Osteoblast (primary cell): Measurements from ENCODE around the gene TRIO. TPM values are rescaled to one million over a fixed set of nuclear protein-coding genes. Genes with fewer than 3 reads are reported as not detected.
A peak's percentile ranks its signal among the peaks of the same experiment; 100 is the strongest.

Experiments used
- DNase-seq: peaks from one replicate; pipeline ENCODE4 v3.0.0; 2011; ENCODE audit warnings: low spot score, mixed read lengths; ENCODE audit not compliant: insufficient read length; ENCODE audit errors: missing footprints
- H2AFZ ChIP-seq: 2 replicates; pipeline ENCODE4 v1.6.0; 2011; ENCODE audit warnings: mild to moderate bottlenecking, low read length
- H3K27ac ChIP-seq: 2 replicates; pipeline ENCODE4 v1.5.1; 2011; ENCODE audit warnings: mild to moderate bottlenecking, low read depth, low read length, moderate library complexity
- H3K27me3 ChIP-seq: 2 replicates; pipeline ENCODE4 v1.6.0; 2012; ENCODE audit warnings: mild to moderate bottlenecking, control low read depth, inconsistent platforms, low read length, moderate library complexity; ENCODE audit not compliant: insufficient read depth
- H3K36me3 ChIP-seq: 2 replicates; pipeline ENCODE4 v1.5.1; 2011; ENCODE audit warnings: mild to moderate bottlenecking, low read length, control low read depth, moderate library complexity; ENCODE audit not compliant: insufficient read depth
- H3K4me1 ChIP-seq: 2 replicates; pipeline ENCODE4 v1.5.1; 2011; ENCODE audit warnings: mild to moderate bottlenecking, low read length, control low read depth, moderate library complexity; ENCODE audit not compliant: insufficient read depth
- H3K4me2 ChIP-seq: 2 replicates; pipeline ENCODE4 v1.6.0; 2011; ENCODE audit warnings: mild to moderate bottlenecking, low read length; ENCODE audit not compliant: insufficient read depth
- H3K4me3 ChIP-seq: fragments of 200-600 bp; sonication (generic); 3 replicates; pipeline ENCODE4 v1.5.1; 2012; ENCODE audit warnings: mild to moderate bottlenecking, low read length, inconsistent platforms; ENCODE audit not compliant: insufficient read depth
- H3K79me2 ChIP-seq: 2 replicates; pipeline ENCODE4 v1.6.0; 2012; ENCODE audit warnings: mild to moderate bottlenecking, low read length, control low read depth, inconsistent platforms; ENCODE audit not compliant: insufficient read depth
- H3K9me3 ChIP-seq: 2 replicates; pipeline ENCODE4 v1.5.1; 2011; ENCODE audit warnings: low read depth, low read length, control low read depth
- H4K20me1 ChIP-seq: 2 replicates; pipeline ENCODE4 v1.6.0; 2012; ENCODE audit warnings: mild to moderate bottlenecking, low read length, control low read depth; ENCODE audit not compliant: insufficient read depth
- total RNA-seq: library from RNA; depleted of rRNA; stranded (reverse); fragments of >200 nt; gene quantifications from 2 replicates; pipeline ENCODE4 v1.2.3, GENCODE V29; 2012
- TF ChIP-seq, protein P1 (sequence below): IDR thresholded peaks from 2 replicates; pipeline ENCODE4 v1.5.1; 2011; ENCODE audit warnings: mild to moderate bottlenecking, low read depth, low read length, moderate library complexity; ENCODE audit errors: extremely low read depth

TRIO gene
- total RNA-seq, 1 donor, result 274 TPM

DNA sequence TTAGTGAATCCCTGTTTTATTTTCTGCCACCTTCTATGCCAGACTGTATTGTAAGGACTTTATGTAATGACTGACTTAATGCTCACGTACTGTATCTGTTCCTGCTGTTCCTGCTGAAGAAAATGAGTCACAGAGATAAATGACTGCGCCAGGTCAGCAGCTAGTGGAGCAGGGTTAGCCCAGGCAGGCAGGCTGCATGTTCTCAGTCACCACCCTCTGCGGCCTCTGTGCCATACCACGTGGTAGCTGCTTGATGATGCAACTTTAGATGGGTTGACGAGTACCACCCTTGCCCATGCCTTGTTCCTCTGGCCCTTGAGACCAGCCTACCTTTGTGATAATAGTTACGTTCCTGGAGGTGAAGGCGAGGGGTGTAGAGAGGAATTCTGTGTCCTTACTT is 161.9 kb downstream of the TRIO start:
- Histone ChIP-seq H3K4me1 (peaks cover 26% of the 10 kb centered on the region), H3K4me3 (no peak overlapping the region), H3K9me3 (no peaks in the 10 kb centered on the region), H3K4me2 (no peak overlapping the region), H2AFZ (no peak overlapping the region), H3K79me2 (peaks cover 97% of the 10 kb centered on the region), H4K20me1 (peaks cover 68% of the 10 kb centered on the region), H3K27ac (peak overlapping the region; percentile 31), H3K27me3 (no peaks in the 10 kb centered on the region), H3K36me3 (peaks cover 76% of the 10 kb centered on the region)
- TF ChIP-seq, protein P1, sequence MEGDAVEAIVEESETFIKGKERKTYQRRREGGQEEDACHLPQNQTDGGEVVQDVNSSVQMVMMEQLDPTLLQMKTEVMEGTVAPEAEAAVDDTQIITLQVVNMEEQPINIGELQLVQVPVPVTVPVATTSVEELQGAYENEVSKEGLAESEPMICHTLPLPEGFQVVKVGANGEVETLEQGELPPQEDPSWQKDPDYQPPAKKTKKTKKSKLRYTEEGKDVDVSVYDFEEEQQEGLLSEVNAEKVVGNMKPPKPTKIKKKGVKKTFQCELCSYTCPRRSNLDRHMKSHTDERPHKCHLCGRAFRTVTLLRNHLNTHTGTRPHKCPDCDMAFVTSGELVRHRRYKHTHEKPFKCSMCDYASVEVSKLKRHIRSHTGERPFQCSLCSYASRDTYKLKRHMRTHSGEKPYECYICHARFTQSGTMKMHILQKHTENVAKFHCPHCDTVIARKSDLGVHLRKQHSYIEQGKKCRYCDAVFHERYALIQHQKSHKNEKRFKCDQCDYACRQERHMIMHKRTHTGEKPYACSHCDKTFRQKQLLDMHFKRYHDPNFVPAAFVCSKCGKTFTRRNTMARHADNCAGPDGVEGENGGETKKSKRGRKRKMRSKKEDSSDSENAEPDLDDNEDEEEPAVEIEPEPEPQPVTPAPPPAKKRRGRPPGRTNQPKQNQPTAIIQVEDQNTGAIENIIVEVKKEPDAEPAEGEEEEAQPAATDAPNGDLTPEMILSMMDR, result no peak
- no peak for DNase-seq

DNA sequence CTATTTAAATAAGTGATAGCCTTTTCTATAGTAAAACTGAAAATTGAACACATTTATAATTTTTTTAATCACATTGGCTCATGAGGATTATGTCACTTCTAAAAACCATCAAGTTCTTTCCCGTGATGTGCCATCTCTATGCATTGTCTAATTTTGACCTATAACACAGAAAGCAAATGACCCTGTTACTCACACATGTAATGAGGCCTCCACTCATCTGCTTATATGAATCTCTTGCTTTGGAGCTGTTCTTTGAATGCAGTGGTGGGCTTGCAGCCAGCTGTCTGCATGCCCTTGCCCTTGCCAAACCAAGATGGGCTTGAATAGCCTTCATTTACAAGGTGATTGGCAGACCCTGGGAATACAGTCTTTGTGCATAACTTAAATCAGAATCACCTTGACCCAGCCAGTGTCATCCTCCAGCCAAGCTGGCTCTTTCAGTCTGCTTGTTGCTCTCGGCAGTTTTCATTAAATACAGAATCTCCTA is 163.2 kb downstream of the TRIO start:
- peaks cover 95% of the 10 kb centered on the region for H3K79me2 ChIP-seq
- H3K9me3 ChIP-seq, result no peaks in the 10 kb centered on the region
- peaks cover 69% of the 10 kb centered on the region for H4K20me1 ChIP-seq
- H3K36me3 ChIP-seq, result peaks cover 76% of the 10 kb centered on the region
- H3K27me3 ChIP-seq, result no peaks in the 10 kb centered on the region
- H3K4me1 ChIP-seq, result peaks cover 26% of the 10 kb centered on the region
- no peak overlapping the region for H3K4me3 ChIP-seq
- TF ChIP-seq, protein P1, result no peak
- no peak for DNase-seq
- no peak overlapping the region for H3K27ac ChIP-seq
- H3K4me2 ChIP-seq, result no peak overlapping the region
- H2AFZ ChIP-seq, result no peak overlapping the region

DNA sequence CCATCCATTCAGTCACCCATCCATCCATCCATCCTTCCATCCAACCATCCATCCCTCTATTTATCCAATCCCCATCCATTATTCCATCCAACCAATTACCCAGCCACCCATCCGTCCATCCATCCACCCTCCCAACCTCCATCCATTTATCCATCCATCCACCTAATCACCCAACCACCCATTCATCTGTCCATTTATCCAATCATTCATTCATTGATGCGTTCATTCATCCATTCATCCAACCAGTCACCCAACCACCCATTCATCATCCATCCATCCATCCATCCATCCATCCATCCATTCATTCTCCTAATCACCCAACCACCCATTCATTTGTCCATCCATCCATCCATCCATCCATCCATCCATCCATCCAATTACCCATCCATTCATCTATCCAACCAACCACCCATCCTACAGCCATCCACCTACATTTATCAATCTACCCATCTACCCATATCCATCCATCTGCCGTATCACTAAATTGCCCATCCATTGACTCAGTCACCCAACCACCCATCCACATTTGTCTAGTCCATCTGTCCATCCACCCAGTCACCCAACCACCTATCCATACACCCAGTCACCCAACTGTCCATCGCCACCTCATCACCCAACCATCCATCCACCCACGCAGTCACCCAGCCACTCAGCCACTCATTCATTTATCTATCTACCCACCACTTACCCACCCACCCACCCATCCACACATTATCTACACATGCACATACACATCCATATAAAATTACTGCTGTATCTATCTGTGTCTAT is 165.4 kb downstream of the TRIO start:
- no peak for DNase-seq
- Histone ChIP-seq H2AFZ (no peak overlapping the region), H3K4me2 (no peak overlapping the region), H3K9me3 (no peaks in the 10 kb centered on the region), H4K20me1 (peaks cover 65% of the 10 kb centered on the region), H3K27ac (no peak overlapping the region), H3K4me1 (peaks cover 26% of the 10 kb centered on the region), H3K79me2 (peaks cover 95% of the 10 kb centered on the region), H3K27me3 (no peaks in the 10 kb centered on the region), H3K36me3 (peaks cover 90% of the 10 kb centered on the region), H3K4me3 (no peak overlapping the region)
- TF ChIP-seq, protein P1, result no peak

DNA sequence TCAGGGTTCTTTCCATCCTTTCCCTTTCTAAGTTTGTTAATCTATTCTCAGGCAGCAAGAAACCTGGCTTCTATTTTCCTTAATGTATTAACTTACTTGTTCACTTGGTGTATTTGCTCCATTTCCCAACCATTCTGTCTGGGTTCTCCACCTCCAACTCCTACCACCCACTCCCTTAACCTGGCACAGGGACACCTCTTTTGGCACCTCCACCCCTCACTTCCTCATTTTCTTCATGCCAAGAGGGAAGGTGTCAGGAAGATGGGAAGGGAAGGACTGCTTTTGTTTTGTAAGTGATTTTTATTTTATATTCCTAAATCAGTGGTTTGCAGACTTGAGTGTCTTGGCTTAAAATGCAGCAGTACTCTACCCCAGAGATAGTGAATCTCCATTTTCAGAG is 166.1 kb downstream of the TRIO start:
- Histone ChIP-seq H3K4me3 (no peak overlapping the region), H3K27ac (no peak overlapping the region), H2AFZ (no peak overlapping the region), H3K9me3 (no peaks in the 10 kb centered on the region), H3K4me2 (no peak overlapping the region), H3K79me2 (peaks cover 95% of the 10 kb centered on the region), H3K4me1 (peaks cover 21% of the 10 kb centered on the region), H3K36me3 (peaks cover 87% of the 10 kb centered on the region), H3K27me3 (no peaks in the 10 kb centered on the region), H4K20me1 (peaks cover 59% of the 10 kb centered on the region)
- no peak for DNase-seq
- TF ChIP-seq, protein P1, result no peak
